HepG2 (cell line): Measurements from ENCODE around the gene CENPM. TPM values are rescaled to one million over a fixed set of nuclear protein-coding genes. Genes with fewer than 3 reads are reported as not detected.

ENCODE experiments used
- ATAC-seq: fragments of 200-7000 bp; cut with Tn5 transposase; 3 replicates; pipeline ENCODE4 v1.9.1; 2020; ENCODE audit warnings: mild to moderate bottlenecking, moderate library complexity
- BruUV-seq: library from RNA; stranded (reverse); fragments of 400-500 nt; replicated peaks from 2 replicates; lab custom pipeline; 2021; lab: Mats Ljungman, UMichigan
- CTCF ChIA-PET: fragments of 300-600 bp; formaldehyde crosslinking; extraction: SDS; loops from one replicate; lab custom pipeline; 2021; ENCODE audit warnings: low total read pairs, inconsistent platforms, low intra/inter-chr PET ratio; lab: Yijun Ruan, JAX
- POLR2A ChIA-PET: fragments of 350-600 bp; sonication (Branson Sonifier 250); formaldehyde crosslinking; loops from one replicate; lab custom pipeline; 2020; ENCODE audit warnings: antibody characterized with exemption, inconsistent platforms; lab: Yijun Ruan, JAX
- DNase-seq: peaks from one replicate; pipeline ENCODE4 v3.0.0-alpha.2; 2015; ENCODE audit warnings: low spot score
- FAIRE-seq: peaks from 3 replicates; lab custom pipeline; 2011; peaks lifted over from hg19 to GRCh38; lab: Jason Lieb, UNC
- H2AFZ ChIP-seq: one replicate; pipeline ENCODE4 v1.6.1; 2011; ENCODE audit warnings: low read length, inconsistent platforms
- H3K27ac ChIP-seq: fragments of 300-600 bp; 3 replicates; pipeline ENCODE4 v1.8.0; 2011; ENCODE audit warnings: mixed run types, mild to moderate bottlenecking, mixed read lengths, low read length, inconsistent platforms; ENCODE audit not compliant: insufficient read depth; ENCODE audit errors: extremely low read length
- H3K27me3 ChIP-seq, 2 experiments: fragments of 200-600 bp in 1 of 2; 2 replicates in 1 of 2; 3 replicates in 1 of 2; pipeline versions ENCODE4 v1.6.0 to v1.8.0; 2011; ENCODE audit warnings: low read length in 2 of 2, mild to moderate bottlenecking in 2 of 2, moderate library complexity in 2 of 2, inconsistent platforms in 1 of 2; ENCODE audit not compliant: insufficient read depth in 2 of 2, control insufficient read depth in 1 of 2
- H3K36me3 ChIP-seq, 2 experiments: fragments of 200-600 bp in 1 of 2; replicated peaks in 1 of 2; 2 replicates in 1 of 2; 3 replicates in 1 of 2; pipeline versions ENCODE4 v1.5.1 to v1.8.0; 2011; ENCODE audit warnings: low read length in 2 of 2, inconsistent platforms in 1 of 2; ENCODE audit not compliant: insufficient read depth in 2 of 2, control insufficient read depth in 1 of 2
- H3K4me1 ChIP-seq: 2 replicates; pipeline ENCODE4 v1.5.1; 2012; ENCODE audit warnings: low read length, inconsistent platforms; ENCODE audit not compliant: insufficient read depth
- H3K4me2 ChIP-seq: 2 replicates; pipeline ENCODE4 v1.6.0; 2011; ENCODE audit warnings: low read depth, low read length, inconsistent platforms
- H3K4me3 ChIP-seq, 3 experiments: fragments of 200-600 bp in 1 of 3; sonication (generic), shearing (Covaris generic) in 1 of 3; replicated peaks in 1 of 3; 2 replicates each; pipeline ENCODE4 v1.5.1; 2011 to 2016; ENCODE audit warnings: low read length in 3 of 3, inconsistent platforms in 2 of 3, low read depth in 2 of 3, mild to moderate bottlenecking in 2 of 3, control low read depth in 1 of 3, mixed read lengths in 1 of 3; ENCODE audit not compliant: insufficient read depth in 1 of 3
- H3K79me2 ChIP-seq: one replicate; pipeline ENCODE4 v1.6.1; 2011; ENCODE audit warnings: low read length, inconsistent platforms; ENCODE audit not compliant: insufficient read depth
- H3K9ac ChIP-seq: 2 replicates; pipeline ENCODE4 v1.6.0; 2011; ENCODE audit warnings: mild to moderate bottlenecking, low read depth, low read length, inconsistent platforms; ENCODE audit not compliant: insufficient read depth
- H3K9me3 ChIP-seq: 2 replicates; pipeline ENCODE4 v1.5.1; 2012; ENCODE audit warnings: mild to moderate bottlenecking, low read length
- H4K20me1 ChIP-seq: 2 replicates; pipeline ENCODE4 v1.6.0; 2011; ENCODE audit warnings: inconsistent platforms, mild to moderate bottlenecking, low read length, moderate library complexity; ENCODE audit not compliant: insufficient read depth
- ATF6 ChIP-seq: sonication (generic); formaldehyde crosslinking; conservative IDR thresholded peaks from 2 replicates; pipeline ENCODE4 v1.4.0; 2020; ENCODE audit warnings: missing genetic modification reagents
- DNMT3B ChIP-seq: conservative IDR thresholded peaks from 2 replicates; pipeline ENCODE4 v1.6.1; 2016; ENCODE audit warnings: missing biosample characterization, control low read depth
- ELF3 ChIP-seq: IDR thresholded peaks from 2 replicates; pipeline ENCODE4 v1.6.1; 2016; ENCODE audit warnings: missing genetic modification reagents, missing compliant biosample characterization
- FOXA3 ChIP-seq: IDR thresholded peaks from 2 replicates; pipeline ENCODE4 v1.6.1; 2016; ENCODE audit warnings: missing genetic modification reagents, missing compliant biosample characterization
- HNRNPLL ChIP-seq: fragments of 200-400 bp; formaldehyde crosslinking; IDR thresholded peaks from 2 replicates; pipeline ENCODE4 v1.6.1; 2017; ENCODE audit warnings: mild to moderate bottlenecking, low read depth, low read length; ENCODE audit not compliant: poor library complexity, severe bottlenecking
- ZNF367 ChIP-seq: sonication (generic); formaldehyde crosslinking; IDR thresholded peaks from 2 replicates; pipeline ENCODE4 v1.4.0; 2020; ENCODE audit warnings: missing genetic modification reagents, borderline replicate concordance
- ZNF501 ChIP-seq: sonication (generic); formaldehyde crosslinking; IDR thresholded peaks from 2 replicates; pipeline ENCODE4 v1.5.1; 2020; ENCODE audit warnings: mild to moderate bottlenecking, moderate library complexity, missing genetic modification reagents
- ZNF556 ChIP-seq: sonication (generic); formaldehyde crosslinking; IDR thresholded peaks from 2 replicates; pipeline ENCODE4 v1.4.0; 2020; ENCODE audit warnings: mild to moderate bottlenecking, missing genetic modification reagents, borderline replicate concordance
- ZNF557 ChIP-seq: sonication (generic); formaldehyde crosslinking; IDR thresholded peaks from 2 replicates; pipeline ENCODE4 v1.4.0; 2020; ENCODE audit warnings: missing genetic modification reagents
- ZNF589 ChIP-seq: sonication (generic); formaldehyde crosslinking; conservative IDR thresholded peaks from 2 replicates; pipeline ENCODE4 v1.8.0; 2022; ENCODE audit warnings: mild to moderate bottlenecking, moderate library complexity, missing genetic modification reagents
- ZNF782 ChIP-seq: sonication (generic); formaldehyde crosslinking; IDR thresholded peaks from 2 replicates; pipeline ENCODE4 v1.4.0; 2020; ENCODE audit warnings: missing genetic modification reagents, mild to moderate bottlenecking, borderline replicate concordance
- WGBS: methylation state at CpG from one replicate; pipeline ENCODE4 v1.1.6; 2017; ENCODE audit warnings: low lambda C conversion rate; 5-methylcytosine and 5-hydroxymethylcytosine counted together
- in situ Hi-C: cut with HindIII; loops from 2 replicates; pipeline ENCODE4 v1.10.0; 2017; ENCODE audit warnings: low pct_unique_long_range_greater_than_20kb; ENCODE audit not compliant: extremely low pct_ligation_motif_present
- intact Hi-C: fragments of 100-400 bp; cut with micrococcal nuclease; formaldehyde crosslinking; loops from one replicate; pipeline ENCODE4 v1.10.0; 2022; ENCODE audit not compliant: unreplicated experiment
- polyA plus RNA-seq, 8 experiments: library from polyadenylated mRNA; depleted of rRNA in 3 of 8; stranded (reverse) in 7 of 8; unstranded in 1 of 8; fragments of >200 nt; fragmentation: Illumina TruSeq in 4 of 8; extraction: Trizol in 4 of 8; gene quantifications; 2 replicates each; pipeline versions ENCODE4 v1.2.1 to v1.2.3, GENCODE V29; 2011 to 2016; ENCODE audit warnings: low read depth in 4 of 8, missing spikeins in 1 of 8, mixed read lengths in 1 of 8; ENCODE audit not compliant: insufficient read depth in 1 of 8
- total RNA-seq, 5 experiments: library from RNA; depleted of rRNA; stranded (reverse); fragments of >200 nt; fragmentation: Illumina TruSeq; extraction: Trizol; gene quantifications; 2 replicates each; pipeline ENCODE4 v1.2.3, GENCODE V29; 2016; ENCODE audit warnings: low read depth in 1 of 5

CENPM gene
- total and polyA plus RNA-seq, 2 of the 13 experiments (the other 11 are each of a cell fraction or from before 2014, with no cell fraction given) = 11.2 to 37.3 TPM

GRCh38 chr22:41957941-41958556 is 11.1 kb upstream of the CENPM start:
- Histone ChIP-seq H3K4me2 (peak overlapping the region; percentile 68), H4K20me1 (no peaks in the 10 kb centered on the region), H3K9me3 (no peaks in the 10 kb centered on the region), H3K36me3 (no peaks in the 10 kb centered on the region), H3K27ac (no peak overlapping the region), H3K9ac (no peak overlapping the region), H3K27me3 (no peaks in the 10 kb centered on the region; a peak in 1 of 5 replicates), H3K79me2 (no peaks in the 10 kb centered on the region), H2AFZ (no peak overlapping the region), H3K4me3 (peak overlapping the region in 2 of 3 experiments; percentile 27 to 43; a peak in 2 of 6 replicates), H3K4me1 (no peaks in the 10 kb centered on the region)
- no peak for DNase-seq
- intact Hi-C loops = loop anchor here (1.0 kb wide), 1 partner anchor 261 kb away; no protein-coding TSS in a partner anchor
- POLR2A ChIA-PET = no interaction called here
- in situ Hi-C loops = loop anchor here (25.0 kb wide), 1 partner anchor 479 kb away; the partner anchor contains the start of gene NFAM1
- no peak for FAIRE-seq
- CTCF ChIA-PET = interaction anchor here (0.6 to 1.6 kb wide), 4 partner anchors 135 to 261 kb away, joined by 3 to 15 read pairs (median 4); no protein-coding TSS in a partner anchor
- TF ChIP-seq ZNF501 (CRISPR knock-in tag) = 0 out of 2 replicates have a peak, but pooled peaks have one; percentile 26
- no peak for TF ChIP-seq ZNF367 (CRISPR knock-in tag)
- TF ChIP-seq HNRNPLL = peak; percentile 1
- peak; percentile 71 for ATAC-seq
- no TSS peak for BruUV-seq
- 80% methylated on average over 13 of the region's 23 CpGs for WGBS

DNA sequence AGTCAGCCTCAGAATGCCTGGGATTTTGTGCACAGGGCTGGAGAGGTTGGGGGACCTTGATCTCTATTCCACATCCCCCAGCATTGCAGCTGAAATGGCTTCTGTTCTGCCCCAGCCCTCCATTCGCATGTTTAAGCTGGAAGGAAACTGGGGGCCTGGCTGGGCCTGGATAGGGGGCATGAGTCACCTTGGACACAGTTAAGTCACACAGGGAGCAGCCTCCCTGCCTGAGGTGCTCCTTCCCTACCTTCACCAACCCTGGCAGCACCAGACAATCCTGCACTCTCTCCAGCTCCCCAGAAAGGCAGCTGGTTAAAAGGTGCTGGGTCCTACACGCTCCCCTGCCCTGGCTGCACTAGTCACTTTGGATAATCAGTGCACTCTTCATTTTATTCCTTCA is 5.8 kb upstream of the CENPM start:
- POLR2A ChIA-PET = no interaction called here

More for the DNA sequence above, 5.8 kb upstream of the CENPM start:
- no peak overlapping the region for H3K4me2 ChIP-seq
- no peaks in the 10 kb centered on the region for H4K20me1 ChIP-seq
- TF ChIP-seq DNMT3B (CRISPR knock-in tag) = no peak
- no peak for TF ChIP-seq ZNF556
- TF ChIP-seq ZNF782 (CRISPR knock-in tag) = no peak
- TF ChIP-seq FOXA3 (CRISPR knock-in tag) = no peak
- TF ChIP-seq ATF6 (CRISPR knock-in tag) = no peak
- TF ChIP-seq ZNF557 = no peak
- no peak for TF ChIP-seq ZNF589 (CRISPR knock-in tag)
- TF ChIP-seq ELF3 (CRISPR knock-in tag) = no peak
- in situ Hi-C loops = loop anchor here (25.0 kb wide), 1 partner anchor 485 kb away; the partner anchor contains the start of gene NFAM1
- peaks cover 36% of the 10 kb centered on the region for H3K4me1 ChIP-seq
- no peaks in the 10 kb centered on the region for H3K79me2 ChIP-seq
- no peaks in the 10 kb centered on the region for H3K9me3 ChIP-seq
- no peaks in the 10 kb centered on the region for H3K36me3 ChIP-seq
- H3K9ac ChIP-seq = no peak overlapping the region
- DNase-seq (no peak), ATAC-seq (no peak), FAIRE-seq (no peak)
- no peak overlapping the region for H2AFZ ChIP-seq
- BruUV-seq = no TSS peak
- 20% methylated on average over 1 of the region's 2 CpGs for WGBS
- no peak overlapping the region for H3K27ac ChIP-seq
- intact Hi-C loops = loop anchor here (5.0 kb wide), 1 partner anchor 160 kb away; no protein-coding TSS in a partner anchor
- CTCF ChIA-PET = no interaction called here
- H3K4me3 ChIP-seq = no peak overlapping the region
- H3K27me3 ChIP-seq = no peaks in the 10 kb centered on the region
